HG03457 (cell line): Measurements from ENCODE around the gene SYNE4.
"Not testable (repeated sequence)": the region's sequence is repeated elsewhere in the genome, so short reads cannot be mapped to it uniquely, and the experiment has no call there.

Experiments
- ATAC-seq: cut with Tn5 transposase; IDR thresholded peaks from one replicate; pipeline ENCODE4 v1.9.1; 2021; ENCODE audit warnings: moderate number of reproducible peaks; ENCODE audit not compliant: unreplicated experiment

SYNE4 gene

DNA sequence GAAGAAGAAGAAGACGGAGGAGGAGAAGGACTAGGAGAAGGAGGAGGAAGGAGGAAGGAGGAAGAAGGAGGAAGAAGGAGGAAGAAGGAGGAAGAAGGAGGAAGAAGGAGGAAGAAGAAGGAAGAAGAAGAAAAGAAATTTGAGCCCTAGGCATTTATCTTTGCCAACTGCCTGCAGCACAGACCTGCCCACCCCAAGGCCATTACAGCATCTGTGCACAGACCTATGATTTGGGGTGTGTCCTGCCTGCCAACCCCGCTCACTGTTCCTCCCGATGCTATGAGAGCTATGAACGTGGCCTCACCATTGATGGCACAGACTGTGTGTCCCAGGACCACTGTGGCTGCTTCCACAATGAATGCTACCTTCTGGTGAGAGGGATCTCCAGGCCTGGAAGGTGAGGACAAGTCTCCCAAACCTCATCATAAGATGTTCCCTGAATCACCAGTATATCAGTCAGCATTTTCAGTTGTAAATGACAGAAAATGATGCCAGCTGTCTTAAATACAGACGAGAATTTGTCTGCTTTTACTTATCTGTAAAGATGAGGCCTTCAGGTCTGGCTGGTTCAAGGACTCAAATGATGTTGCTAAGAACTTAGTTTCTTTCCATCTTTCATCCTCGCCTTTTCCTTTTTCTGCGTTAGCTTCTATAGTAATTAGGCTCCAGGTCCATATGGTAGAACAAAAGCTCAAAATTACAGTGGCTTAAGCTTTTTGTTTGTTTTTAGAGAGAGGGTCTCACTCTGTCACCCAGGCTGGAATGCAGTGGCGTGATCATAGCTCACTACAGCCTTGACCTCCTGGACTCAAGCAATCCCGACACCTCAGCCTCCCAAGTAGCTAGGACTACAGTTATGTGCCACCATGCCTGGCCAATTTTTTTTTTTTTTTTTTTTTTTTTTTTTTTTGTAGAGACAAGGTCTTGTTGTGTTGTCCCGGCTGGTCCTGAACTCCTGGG lies 17.6 kb downstream of the SYNE4 start:
- no peak for ATAC-seq

DNA sequence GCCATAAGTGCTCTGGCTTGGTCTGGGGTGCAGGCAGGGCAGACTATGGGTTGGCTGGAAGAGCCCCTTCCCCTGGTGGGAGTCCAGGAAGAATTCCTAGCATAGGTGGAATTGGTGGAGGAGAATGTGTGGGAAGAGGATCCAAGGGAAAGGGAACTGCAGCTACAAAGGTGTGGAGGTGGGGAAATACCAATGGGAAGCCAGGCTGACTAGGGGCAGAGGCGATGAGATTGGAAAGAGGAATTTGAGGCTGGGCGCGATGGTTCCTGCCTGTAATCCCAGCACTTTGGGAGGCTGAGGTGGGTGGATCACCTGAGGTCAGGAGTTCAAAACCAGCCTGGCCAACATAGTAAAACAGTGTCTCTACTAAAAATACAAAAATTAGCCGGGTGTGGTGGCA lies 18.5 kb downstream of the SYNE4 start:
- no peak for ATAC-seq

DNA sequence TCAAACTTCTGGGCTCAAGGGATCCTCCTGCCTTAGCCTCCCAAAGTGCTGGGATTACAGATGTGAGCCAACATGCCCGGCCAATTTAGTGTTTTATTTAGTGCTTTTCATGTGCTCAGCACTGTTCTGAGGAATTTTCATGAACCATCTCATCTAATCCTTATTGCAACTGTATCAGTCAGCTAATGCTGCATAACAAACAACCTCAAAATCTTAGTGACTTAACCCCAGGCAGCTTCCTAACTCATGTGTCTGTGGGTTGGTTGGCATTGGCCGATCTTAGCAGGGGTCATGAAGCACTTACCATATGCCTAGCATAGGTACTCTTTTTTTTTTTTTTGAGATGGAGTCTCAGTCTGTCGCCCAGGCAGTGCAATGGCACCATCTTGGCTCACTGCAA lies 19.8 kb downstream of the SYNE4 start:
- ATAC-seq, result no peak

- ATAC-seq, result no peak
Measured at GRCh38 chr19:35987571-35987896, 21.1 kb downstream of the SYNE4 start.

- ATAC-seq, result no peak
Measured at GRCh38 chr19:35986664-35987570, 21.7 kb downstream of the SYNE4 start.

DNA sequence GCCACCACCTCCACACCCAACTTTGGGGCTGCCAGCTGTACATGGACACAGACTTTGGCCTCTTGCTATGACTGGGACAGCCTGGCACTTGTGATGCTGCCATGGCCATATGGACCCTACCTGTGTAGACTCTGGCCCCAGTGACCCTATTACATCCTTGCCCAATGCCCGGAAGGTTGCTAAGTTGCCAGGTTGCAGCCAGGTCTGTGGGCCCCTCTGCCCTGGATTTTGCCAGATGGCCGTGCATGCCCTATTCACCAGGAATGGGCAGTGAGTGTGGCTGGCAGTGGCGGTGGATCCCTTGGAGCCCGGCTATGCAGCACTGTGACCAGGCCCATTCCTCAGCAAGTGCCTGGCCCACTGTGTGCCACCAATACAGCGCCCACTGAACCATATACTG lies 22.5 kb downstream of the SYNE4 start:
- ATAC-seq, result no peak

GRCh38 chr19:35983177-35983576 lies 25.4 kb downstream of the SYNE4 start:
- no peak for ATAC-seq

DNA sequence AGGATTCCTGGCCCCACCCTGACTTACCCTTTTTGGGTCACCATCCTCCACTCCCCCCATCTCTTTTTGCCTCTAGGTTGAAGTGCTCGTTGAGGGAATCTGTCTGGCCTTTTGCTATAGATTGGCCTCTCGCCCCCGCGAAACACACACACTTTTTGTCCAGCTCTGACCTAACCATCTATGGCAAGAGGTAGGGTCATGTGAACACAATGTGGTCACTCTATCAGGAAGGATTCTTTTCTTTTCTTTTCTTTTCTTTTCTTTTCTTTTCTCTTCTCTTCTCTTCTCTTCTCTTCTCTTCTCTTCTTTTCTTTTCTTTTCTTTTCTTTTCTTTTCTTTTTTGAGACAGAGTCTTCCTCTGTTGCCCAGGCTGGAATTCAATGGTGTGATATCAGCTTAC lies 27.6 kb downstream of the SYNE4 start:
- ATAC-seq, result not testable (repeated sequence)

DNA sequence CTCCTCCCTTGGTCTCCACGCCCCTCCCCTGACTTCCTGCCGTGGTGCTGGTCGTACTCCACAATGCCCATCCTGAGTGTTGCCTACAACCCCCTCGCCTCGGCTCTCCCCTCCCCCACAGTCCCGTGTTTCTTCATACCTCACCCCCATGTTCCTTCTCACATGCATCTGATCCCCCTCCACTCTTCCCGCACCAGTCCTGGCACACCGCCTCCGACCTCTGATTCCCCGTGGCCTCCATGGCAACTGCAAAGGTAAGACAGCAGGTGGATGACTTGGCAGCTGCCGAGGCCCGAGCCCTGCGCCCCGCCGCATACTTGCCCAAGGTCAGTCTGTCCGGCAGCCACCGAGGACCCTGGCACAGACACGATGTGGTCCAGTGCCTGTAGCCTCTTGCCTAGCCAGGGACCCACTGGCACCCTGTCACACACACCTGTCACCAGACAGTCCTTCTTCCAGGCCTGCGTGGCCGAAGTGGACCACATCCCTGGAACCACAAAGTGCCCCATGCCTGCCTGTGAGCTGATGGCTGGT lies 29.7 kb downstream of the SYNE4 start:
- ATAC-seq, result no peak

DNA sequence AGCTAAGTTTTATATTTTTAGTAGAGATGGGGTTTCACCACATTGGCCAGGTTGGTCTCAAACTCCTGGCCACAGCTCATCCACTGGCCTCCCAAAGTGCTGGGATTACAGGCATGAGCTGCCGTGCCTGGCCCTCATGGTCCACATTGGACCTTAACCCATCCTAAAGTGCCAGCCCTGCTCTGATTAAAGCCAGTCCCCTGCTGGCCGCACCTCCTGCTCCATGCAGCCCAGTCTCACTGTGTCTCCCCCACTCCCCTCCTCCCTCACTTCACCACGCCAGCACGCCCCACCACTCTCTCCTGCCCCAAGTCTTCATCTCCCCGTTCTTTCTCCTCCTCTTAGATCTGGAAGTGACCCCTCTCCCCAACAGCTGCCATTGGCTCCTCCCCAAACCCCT lies 30.3 kb downstream of the SYNE4 start:
- no peak for ATAC-seq

DNA sequence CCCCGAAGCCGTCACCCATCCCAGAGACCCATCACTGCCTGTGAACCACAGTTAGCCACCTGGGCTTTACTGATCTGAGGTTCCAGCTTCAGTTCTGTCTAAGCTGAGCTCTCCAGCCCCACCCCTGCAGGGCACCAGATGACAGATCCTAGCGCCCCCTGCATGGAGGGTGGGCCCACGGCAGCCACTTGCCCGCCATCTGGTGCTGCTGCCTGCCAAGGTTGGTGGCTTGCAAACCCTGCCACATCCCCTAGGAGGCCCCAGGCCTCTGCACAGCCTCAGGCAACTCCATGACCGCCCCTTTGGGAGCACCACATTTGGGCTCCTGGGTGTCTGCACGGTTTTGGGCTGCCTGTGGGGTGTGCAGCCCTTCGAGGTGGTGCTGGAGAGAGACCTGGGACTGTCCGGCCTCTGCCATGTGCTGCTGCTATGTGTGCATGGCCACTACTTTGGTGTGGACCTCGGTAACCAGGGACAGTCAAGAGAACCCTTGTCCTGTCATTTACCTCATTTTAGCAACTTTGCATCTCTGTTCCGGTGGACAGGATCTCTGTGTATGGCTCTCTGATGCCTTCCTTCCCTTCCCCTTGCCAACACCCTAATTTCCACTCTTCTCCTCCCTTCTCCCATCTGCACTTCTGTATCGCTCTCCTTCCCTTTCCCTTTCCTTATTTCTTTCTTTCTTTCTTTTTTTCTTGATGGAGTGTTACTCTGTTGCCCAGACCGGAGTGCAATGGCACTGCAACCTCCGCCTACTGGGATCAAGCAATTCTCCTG lies 31.0 kb downstream of the SYNE4 start:
- no peak for ATAC-seq

DNA sequence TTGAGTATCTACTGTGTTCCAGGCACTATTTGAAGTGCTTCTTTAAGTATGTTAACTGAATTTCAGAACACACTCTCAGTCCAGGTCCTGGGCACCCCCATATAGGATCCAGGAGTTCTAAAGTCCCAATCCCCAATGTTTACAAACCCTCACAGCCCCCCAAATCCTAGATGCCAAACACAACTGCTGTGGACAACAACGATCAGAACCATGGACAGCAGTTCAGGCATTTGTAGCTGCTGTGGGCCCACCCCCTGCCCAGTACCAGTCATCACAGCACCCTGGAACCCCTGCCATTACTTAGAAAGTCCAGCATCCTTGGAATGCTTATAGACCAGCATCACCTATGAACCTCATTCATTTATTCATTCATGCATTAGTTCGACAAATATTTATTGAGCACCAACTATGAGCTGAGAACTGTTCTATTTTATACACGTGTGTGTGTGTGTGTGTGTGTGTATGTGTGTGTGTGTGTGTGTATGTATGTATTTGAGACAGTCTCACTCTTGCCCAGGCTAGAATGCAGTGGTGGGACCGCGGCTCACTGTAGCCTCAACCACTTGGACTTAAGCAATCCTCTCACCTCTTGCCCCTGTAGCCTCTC lies 32.9 kb downstream of the SYNE4 start:
- no peak for ATAC-seq

DNA sequence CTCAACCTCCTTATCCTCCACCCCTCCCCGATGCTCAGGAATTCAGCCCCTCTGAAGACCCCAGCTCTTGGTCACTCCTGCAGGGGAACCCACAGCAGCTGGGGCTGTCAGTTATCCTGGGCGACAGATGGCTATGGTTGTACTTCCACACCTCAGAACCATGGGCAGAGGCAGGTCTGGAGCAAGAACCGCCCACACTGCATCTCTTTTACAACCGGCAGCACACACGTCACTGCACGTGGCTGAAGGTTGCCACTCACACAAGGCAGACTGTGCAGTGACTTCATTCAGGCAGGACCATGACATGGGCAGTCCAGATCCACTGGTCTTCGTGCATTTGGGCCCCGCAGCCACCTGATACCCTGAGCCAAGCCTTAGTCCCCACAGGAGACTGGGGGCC lies 35.1 kb downstream of the SYNE4 start:
- ATAC-seq, result no peak

- no peak for ATAC-seq
Measured at GRCh38 chr19:35966771-35967170, 41.8 kb downstream of the SYNE4 start.

DNA sequence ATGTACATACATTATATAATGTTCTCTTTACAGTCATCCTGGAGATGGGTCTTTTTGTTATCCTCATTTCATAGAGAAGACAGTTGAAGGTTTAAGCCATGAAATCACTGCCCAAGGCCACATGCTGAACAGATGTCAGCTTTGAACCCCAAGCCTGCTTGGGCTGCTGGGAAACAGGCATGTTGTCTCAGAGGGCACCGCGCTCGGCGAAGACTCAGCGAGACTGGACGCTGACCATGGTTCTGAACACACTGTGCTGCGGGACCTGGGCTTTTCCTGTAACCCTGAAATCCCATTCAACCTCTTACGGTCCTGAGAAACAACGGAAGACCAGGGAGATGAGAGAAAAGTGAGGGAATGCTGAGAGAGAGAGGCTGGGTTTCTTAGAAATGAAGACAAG lies 45.1 kb downstream of the SYNE4 start:
- ATAC-seq, result no peak

- ATAC-seq, result no peak
Measured at GRCh38 chr19:35960432-35960972, 48.1 kb downstream of the SYNE4 start.

DNA sequence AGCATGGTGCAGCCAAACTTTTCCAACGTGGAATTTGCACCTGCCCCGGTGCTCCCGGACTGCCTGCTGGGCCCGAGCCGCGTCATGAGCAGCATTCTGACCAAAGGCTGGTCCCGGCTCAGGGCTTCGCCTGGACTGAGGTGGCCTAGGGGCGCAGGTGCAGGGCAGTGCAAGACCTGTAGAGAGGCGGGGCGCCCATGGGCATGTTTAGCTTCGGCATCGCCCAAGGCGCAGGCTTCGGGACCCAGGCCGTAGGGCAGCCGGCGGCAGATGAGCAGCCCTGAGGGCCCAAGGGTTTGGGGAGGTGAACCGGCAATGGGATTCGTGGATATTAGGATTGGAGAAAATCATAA lies 48.7 kb downstream of the SYNE4 start:
- ATAC-seq, result no peak

DNA sequence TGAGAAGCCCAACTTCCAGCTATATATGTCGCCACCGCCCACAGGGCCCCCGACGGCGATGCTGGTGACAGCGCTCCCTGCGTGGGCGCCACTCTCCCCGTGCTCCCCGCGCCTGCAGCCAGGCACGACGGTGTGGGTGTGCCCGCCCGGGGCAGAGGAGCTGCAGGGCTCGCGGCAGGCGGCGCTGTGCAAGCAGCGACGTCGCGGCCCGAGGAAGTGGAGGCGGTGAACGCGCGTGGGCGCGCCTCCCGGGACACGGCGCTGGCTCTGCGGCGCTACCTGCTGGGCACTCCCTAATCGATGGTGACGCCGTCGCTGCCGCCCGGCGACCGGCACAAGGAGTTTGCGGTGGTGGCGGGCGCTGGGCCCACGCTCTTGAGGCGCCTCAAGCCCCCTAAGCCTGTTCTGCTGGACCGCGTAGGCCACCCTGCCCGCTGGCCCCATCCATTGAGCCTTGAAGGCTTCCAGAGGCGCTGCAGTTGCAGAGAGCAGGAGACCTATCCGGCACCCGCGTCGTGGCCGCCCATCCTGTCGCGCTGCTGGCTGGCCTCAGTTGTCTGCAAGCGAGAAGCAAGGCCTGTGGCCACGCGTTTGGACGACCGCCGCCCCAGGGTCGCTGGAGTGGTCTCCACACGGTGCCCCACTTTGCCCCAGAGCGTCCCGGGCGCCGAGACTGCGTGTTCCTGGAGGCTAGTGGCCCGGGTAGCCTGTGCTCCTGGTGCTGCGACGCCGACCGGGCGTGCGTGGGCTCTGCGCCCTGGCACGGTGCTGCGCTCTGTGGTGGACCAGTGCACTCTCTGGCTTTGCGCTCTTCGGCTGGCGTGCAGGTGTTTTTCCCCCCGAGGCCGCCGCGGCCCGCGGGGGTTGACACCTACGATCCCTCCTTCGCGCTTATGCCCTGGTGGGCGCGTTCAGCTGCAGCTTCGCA lies 49.3 kb downstream of the SYNE4 start:
- no peak for ATAC-seq

DNA sequence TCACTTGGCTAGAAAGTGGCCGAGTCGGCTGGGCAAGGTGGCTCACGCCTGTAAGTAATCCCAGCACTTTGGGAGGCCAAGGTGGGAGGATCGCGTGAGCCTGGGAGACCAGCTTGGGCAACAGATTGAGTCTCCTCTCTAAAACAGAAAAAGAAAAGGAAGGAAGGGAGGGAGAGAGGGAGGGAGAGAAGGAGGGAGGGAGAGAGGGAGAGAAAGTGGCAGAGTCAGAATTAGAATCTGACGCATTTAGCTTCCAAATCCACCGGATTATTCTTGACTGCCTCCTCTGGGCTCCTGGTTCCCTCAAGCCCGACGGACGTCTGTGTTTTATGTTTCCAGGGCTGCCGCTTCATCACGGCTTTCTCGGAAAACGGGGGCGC lies 50.0 kb downstream of the SYNE4 start:
- no peak for ATAC-seq
